Loucy (cell line): Measurements from ENCODE around the gene C16orf95.

Source experiments
- CTCF ChIP-seq: fragments of 200-600 bp; sonication (generic); conservative IDR thresholded peaks from 2 replicates; pipeline ENCODE4 v1.5.1; 2014; ENCODE audit warnings: mild to moderate bottlenecking, antibody characterized with exemption, low read length
- EZH2phosphoT487 ChIP-seq: fragments of 200-600 bp; IDR thresholded peaks from 2 replicates; pipeline ENCODE4 v1.6.1; 2018; ENCODE audit warnings: antibody characterized with exemption, mild to moderate bottlenecking, moderate library complexity, borderline replicate concordance

- no peak for TF ChIP-seq CTCF
- TF ChIP-seq EZH2phosphoT487 = no peak
Measured at GRCh38 chr16:87328846-87329245, 11.7 kb upstream of the C16orf95 start.
